Natural killer cell (primary cell): ENCODE data around the gene PATJ. TPM values are rescaled to one million over a fixed set of nuclear protein-coding genes. Genes with fewer than 3 reads are reported as not detected.

ENCODE experiments used
- ATAC-seq, 3 donors: fragments of 150-1000 bp in 2 of 3; fragments of 200-7000 bp in 1 of 3; cut with Tn5 transposase; 1 replicate in 1 of 3; 2 replicates in 2 of 3; pipeline ENCODE4 v1.10.0; 2021; ENCODE audit warnings: mild to moderate bottlenecking in 2 of 3, moderate library complexity in 2 of 3
- DNase-seq, 2 donors: peaks; one replicate each; pipeline versions ENCODE4 v3.0.0 to v3.0.0-alpha.2; 2013 to 2021; ENCODE audit warnings: mixed read lengths in 1 of 2
- H3K27ac ChIP-seq: one replicate; pipeline ENCODE4 v1.5.1; 2013; ENCODE audit warnings: mild to moderate bottlenecking, low read length
- H3K27me3 ChIP-seq: one replicate; pipeline ENCODE4 v1.6.1; 2013; ENCODE audit warnings: low read length; ENCODE audit not compliant: control insufficient read depth, insufficient read depth
- H3K36me3 ChIP-seq: one replicate; pipeline ENCODE4 v1.6.1; 2013; ENCODE audit warnings: low read length; ENCODE audit not compliant: control insufficient read depth, insufficient read depth
- H3K4me1 ChIP-seq: one replicate; pipeline ENCODE4 v1.6.1; 2013; ENCODE audit warnings: low read length; ENCODE audit not compliant: control insufficient read depth, insufficient read depth
- H3K4me3 ChIP-seq: one replicate; pipeline ENCODE4 v1.5.1; 2013; ENCODE audit warnings: low read length
- H3K9me3 ChIP-seq: one replicate; pipeline ENCODE4 v1.6.1; 2013; ENCODE audit warnings: low read length; ENCODE audit not compliant: control insufficient read depth, insufficient read depth
- H3K27ac Mint-ChIP-seq, 2 donors: one replicate each; pipeline ENCODE4 v1.8.0; 2022; ENCODE audit warnings: mild to moderate bottlenecking in 2 of 2, mixed read lengths in 2 of 2, moderate library complexity in 1 of 2
- H3K27me3 Mint-ChIP-seq, 2 donors: one replicate each; pipeline ENCODE4 v1.8.0; 2022; ENCODE audit warnings: low read depth in 2 of 2, mixed read lengths in 2 of 2
- H3K36me3 Mint-ChIP-seq: one replicate; pipeline ENCODE4 v1.8.0; 2022; ENCODE audit warnings: mixed read lengths
- H3K4me1 Mint-ChIP-seq, 2 donors: one replicate each; pipeline ENCODE4 v1.8.0; 2022; ENCODE audit warnings: mixed read lengths in 2 of 2
- H3K4me3 Mint-ChIP-seq: one replicate; pipeline ENCODE4 v1.8.0; 2022; ENCODE audit warnings: mild to moderate bottlenecking, moderate library complexity, mixed read lengths
- H3K9me3 Mint-ChIP-seq, 2 donors: one replicate each; pipeline ENCODE4 v1.8.0; 2022; ENCODE audit warnings: mixed read lengths in 2 of 2
- WGBS: methylation state at CpG from one replicate; pipeline ENCODE4 v1.1.7; 2013; ENCODE audit warnings: missing lambda C conversion rate; ENCODE audit not compliant: insufficient coverage; 5-methylcytosine and 5-hydroxymethylcytosine counted together
- intact Hi-C: fragments of 100-400 bp; cut with micrococcal nuclease; formaldehyde crosslinking; loops from one replicate; pipeline ENCODE4 v1.14.2; 2022
- total RNA-seq, 4 donors: library from RNA; stranded (reverse); fragments of 120-200 nt in 1 of 4; gene quantifications; one replicate each; pipeline versions ENCODE4 v1.2.3 to v1.2.4, GENCODE V29; 2013 to 2022
- TF ChIP-seq, protein P1 (sequence below): fragments of 200-600 bp; IDR thresholded peaks from one replicate; pipeline ENCODE4 v1.8.0; 2022; ENCODE audit warnings: antibody characterized with exemption

The PATJ gene
- total RNA-seq, 3 donors from 2014 or later (not counting 1 experiment from before 2014, with no cell fraction given): 15.0 to 18.5 (median 16.7) TPM

GRCh38 chr1:62037274-62037673 is 295.0 kb downstream of the PATJ start:
- intact Hi-C loops: no loop called here
- H3K9me3 ChIP-seq: no peaks in the 10 kb centered on the region
- Mint-ChIP-seq H3K27me3 (no peaks in the 10 kb centered on the region), H3K4me3 (no peak overlapping the region), H3K27ac (no peak overlapping the region), H3K9me3 (no peaks in the 10 kb centered on the region), H3K36me3 (no peaks in the 10 kb centered on the region), H3K4me1 (no peaks in the 10 kb centered on the region)
- DNase-seq (no peak), ATAC-seq (no peak)
- H3K4me1 ChIP-seq: no peaks in the 10 kb centered on the region
- no peaks in the 10 kb centered on the region for H3K36me3 ChIP-seq
- no peak overlapping the region for H3K27ac ChIP-seq
- TF ChIP-seq, protein P1, sequence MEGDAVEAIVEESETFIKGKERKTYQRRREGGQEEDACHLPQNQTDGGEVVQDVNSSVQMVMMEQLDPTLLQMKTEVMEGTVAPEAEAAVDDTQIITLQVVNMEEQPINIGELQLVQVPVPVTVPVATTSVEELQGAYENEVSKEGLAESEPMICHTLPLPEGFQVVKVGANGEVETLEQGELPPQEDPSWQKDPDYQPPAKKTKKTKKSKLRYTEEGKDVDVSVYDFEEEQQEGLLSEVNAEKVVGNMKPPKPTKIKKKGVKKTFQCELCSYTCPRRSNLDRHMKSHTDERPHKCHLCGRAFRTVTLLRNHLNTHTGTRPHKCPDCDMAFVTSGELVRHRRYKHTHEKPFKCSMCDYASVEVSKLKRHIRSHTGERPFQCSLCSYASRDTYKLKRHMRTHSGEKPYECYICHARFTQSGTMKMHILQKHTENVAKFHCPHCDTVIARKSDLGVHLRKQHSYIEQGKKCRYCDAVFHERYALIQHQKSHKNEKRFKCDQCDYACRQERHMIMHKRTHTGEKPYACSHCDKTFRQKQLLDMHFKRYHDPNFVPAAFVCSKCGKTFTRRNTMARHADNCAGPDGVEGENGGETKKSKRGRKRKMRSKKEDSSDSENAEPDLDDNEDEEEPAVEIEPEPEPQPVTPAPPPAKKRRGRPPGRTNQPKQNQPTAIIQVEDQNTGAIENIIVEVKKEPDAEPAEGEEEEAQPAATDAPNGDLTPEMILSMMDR: no peak
- no peak overlapping the region for H3K4me3 ChIP-seq
- 72% methylated on average over 1 of the region's 1 CpG for WGBS
- H3K27me3 ChIP-seq: no peaks in the 10 kb centered on the region

DNA sequence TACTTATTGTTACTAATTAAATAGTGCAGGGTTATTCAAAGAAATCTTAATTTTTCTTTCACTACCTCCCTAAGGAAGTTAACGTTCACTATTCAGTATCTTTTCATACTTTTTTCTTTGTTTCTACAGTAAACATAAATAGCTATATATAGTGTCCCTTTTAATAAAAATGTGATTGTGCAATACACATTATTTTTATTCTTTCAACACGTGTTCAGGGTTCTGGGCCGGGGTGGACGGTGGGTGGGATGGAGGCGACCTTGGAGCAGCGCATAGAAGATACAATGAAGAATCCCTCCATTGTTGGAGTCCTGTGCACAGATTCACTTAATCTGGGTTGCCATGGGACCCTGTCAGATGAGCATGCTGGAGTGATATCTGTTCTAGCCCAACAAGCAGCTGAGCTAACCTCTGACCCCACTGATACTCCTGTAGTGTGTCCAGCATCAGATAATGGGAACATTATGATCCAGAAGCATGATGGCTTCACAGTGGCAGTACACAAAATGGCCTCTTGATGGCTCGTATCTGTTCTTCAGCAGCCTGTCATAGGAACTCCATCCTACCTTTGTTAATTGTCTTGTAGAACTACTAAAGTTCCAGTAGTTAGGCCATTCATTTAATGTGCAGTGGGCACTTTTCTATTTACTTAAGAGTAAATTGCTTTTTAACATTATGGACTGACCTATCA is 296.5 kb downstream of the PATJ start:
- Histone ChIP-seq H3K27me3 (no peaks in the 10 kb centered on the region), H3K27ac (no peak overlapping the region), H3K4me1 (no peaks in the 10 kb centered on the region), H3K4me3 (no peak overlapping the region), H3K9me3 (no peaks in the 10 kb centered on the region), H3K36me3 (no peaks in the 10 kb centered on the region)
- H3K36me3 Mint-ChIP-seq: no peaks in the 10 kb centered on the region
- 92% methylated on average over 6 of the region's 7 CpGs for WGBS
- no peak overlapping the region for H3K4me3 Mint-ChIP-seq
- ATAC-seq (no peak), DNase-seq (no peak)
- TF ChIP-seq, protein P1: no peak
- no peaks in the 10 kb centered on the region for H3K4me1 Mint-ChIP-seq
- intact Hi-C loops: no loop called here
- no peak overlapping the region for H3K27ac Mint-ChIP-seq
- H3K9me3 Mint-ChIP-seq: no peaks in the 10 kb centered on the region
- H3K27me3 Mint-ChIP-seq: no peaks in the 10 kb centered on the region

DNA sequence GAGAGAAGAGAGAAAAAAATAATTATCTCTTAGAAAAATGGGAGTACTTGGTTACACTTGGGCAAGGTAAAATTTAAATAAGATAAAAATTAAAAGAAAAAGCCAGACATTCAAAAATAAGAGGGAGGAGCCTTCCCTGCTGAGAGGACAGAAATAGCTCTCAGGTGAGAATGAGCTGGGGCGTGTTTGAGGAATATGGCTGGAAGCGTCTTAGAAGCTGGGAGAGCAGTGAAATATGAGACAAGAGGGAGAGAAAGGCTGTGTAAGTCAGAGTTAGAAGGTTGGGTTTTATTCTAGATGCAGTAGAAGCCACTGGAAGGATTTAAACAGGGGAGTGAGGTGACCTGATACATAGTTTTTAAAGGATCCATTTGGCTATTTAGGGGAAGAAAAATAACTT is 298.2 kb downstream of the PATJ start:
- DNase-seq (no peak), ATAC-seq (no peak)
- Mint-ChIP-seq H3K4me3 (no peak overlapping the region), H3K36me3 (no peaks in the 10 kb centered on the region), H3K27me3 (no peaks in the 10 kb centered on the region), H3K4me1 (no peaks in the 10 kb centered on the region), H3K9me3 (no peaks in the 10 kb centered on the region), H3K27ac (no peak overlapping the region)
- no peaks in the 10 kb centered on the region for H3K27me3 ChIP-seq
- no peaks in the 10 kb centered on the region for H3K9me3 ChIP-seq
- WGBS: 97% methylated on average over 2 of the region's 2 CpGs
- H3K4me3 ChIP-seq: no peak overlapping the region
- TF ChIP-seq, protein P1: no peak
- no peaks in the 10 kb centered on the region for H3K4me1 ChIP-seq
- H3K36me3 ChIP-seq: no peaks in the 10 kb centered on the region
- intact Hi-C loops: no loop called here
- H3K27ac ChIP-seq: no peak overlapping the region

DNA sequence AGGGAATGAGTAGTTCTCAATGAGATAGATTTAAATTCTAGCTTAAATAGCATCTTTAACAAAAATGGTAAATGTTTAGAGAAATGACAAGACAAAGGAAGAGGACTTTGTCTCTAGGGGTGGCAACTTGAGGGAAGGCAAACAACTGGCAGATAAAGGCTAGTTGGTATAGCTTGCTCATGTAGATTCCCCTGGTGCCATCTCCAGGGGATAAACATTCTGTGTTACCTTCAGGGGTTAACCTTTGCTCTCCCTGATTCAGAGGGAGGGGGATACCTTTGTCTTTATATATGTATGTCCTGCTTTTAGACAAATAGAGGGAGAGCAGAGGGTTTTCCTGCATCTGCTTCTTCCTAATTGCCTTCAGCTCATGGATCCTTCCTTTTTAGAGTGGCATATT is 298.7 kb downstream of the PATJ start:
- no peaks in the 10 kb centered on the region for H3K36me3 ChIP-seq
- H3K27ac ChIP-seq: no peak overlapping the region
- H3K27me3 ChIP-seq: no peaks in the 10 kb centered on the region
- H3K4me3 Mint-ChIP-seq: no peak overlapping the region
- H3K9me3 Mint-ChIP-seq: no peaks in the 10 kb centered on the region
- ATAC-seq (no peak), DNase-seq (no peak)
- H3K4me1 Mint-ChIP-seq: no peaks in the 10 kb centered on the region
- H3K36me3 Mint-ChIP-seq: no peaks in the 10 kb centered on the region
- H3K27ac Mint-ChIP-seq: no peak overlapping the region
- intact Hi-C loops: no loop called here
- no peaks in the 10 kb centered on the region for H3K27me3 Mint-ChIP-seq
- H3K4me1 ChIP-seq: no peaks in the 10 kb centered on the region
- H3K9me3 ChIP-seq: no peaks in the 10 kb centered on the region
- no peak overlapping the region for H3K4me3 ChIP-seq
- TF ChIP-seq, protein P1: no peak
